Hindlimb muscle (tissue), 1 donor: Measurements from ENCODE around the gene RAB11FIP3. TPM values are rescaled to one million over a fixed set of nuclear protein-coding genes. Genes with fewer than 3 reads are reported as not detected.
"Not testable (repeated sequence)": the region's sequence is repeated elsewhere in the genome, so short reads cannot be mapped to it uniquely, and the experiment has no call there.

Experiments used
- DNase-seq: peaks from one replicate; pipeline ENCODE4 v3.0.0-alpha.2; 2013
- polyA plus RNA-seq: library from polyadenylated mRNA; unstranded; fragments of 120-200 nt; gene quantifications from one replicate; pipeline ENCODE4 v1.2.1, GENCODE V29; 2013; ENCODE audit not compliant: insufficient read length

Gene RAB11FIP3
- polyA plus RNA-seq, 1 donor = 30.0 TPM

- DNase-seq = not testable (repeated sequence)
Observed at GRCh38 chr16:467249-467871, 41.9 kb downstream of the RAB11FIP3 start.

- DNase-seq = no peak
Observed at GRCh38 chr16:468068-468821, 42.8 kb downstream of the RAB11FIP3 start.

- not testable (repeated sequence) for DNase-seq
Observed at GRCh38 chr16:469459-469858, 44.0 kb downstream of the RAB11FIP3 start.

GRCh38 chr16:470418-470817, 45.0 kb downstream of the RAB11FIP3 start:
- DNase-seq = no peak

GRCh38 chr16:471353-472198, 46.1 kb downstream of the RAB11FIP3 start:
- DNase-seq = no peak

- no peak for DNase-seq
Observed at GRCh38 chr16:472199-472504, 46.7 kb downstream of the RAB11FIP3 start.

GRCh38 chr16:473046-474043, 47.9 kb downstream of the RAB11FIP3 start:
- no peak for DNase-seq

- no peak for DNase-seq
Observed at GRCh38 chr16:474420-475122, 49.1 kb downstream of the RAB11FIP3 start.

GRCh38 chr16:476039-476438, 50.6 kb downstream of the RAB11FIP3 start:
- no peak for DNase-seq

- DNase-seq = no peak
Observed at GRCh38 chr16:477301-478157, 52.1 kb downstream of the RAB11FIP3 start.

- not testable (repeated sequence) for DNase-seq
Observed at GRCh38 chr16:478287-478686, 52.8 kb downstream of the RAB11FIP3 start.

GRCh38 chr16:482468-483185, 57.2 kb downstream of the RAB11FIP3 start:
- DNase-seq = no peak

GRCh38 chr16:483341-484075, 58.1 kb downstream of the RAB11FIP3 start:
- no peak for DNase-seq

- no peak for DNase-seq
Observed at GRCh38 chr16:489606-490005, 64.2 kb downstream of the RAB11FIP3 start.

- no peak for DNase-seq
Observed at GRCh38 chr16:490768-491167, 65.3 kb downstream of the RAB11FIP3 start.

GRCh38 chr16:491220-491919, 65.9 kb downstream of the RAB11FIP3 start:
- no peak for DNase-seq

GRCh38 chr16:492211-492875, 66.9 kb downstream of the RAB11FIP3 start:
- no peak for DNase-seq

- DNase-seq = not testable (repeated sequence)
Observed at GRCh38 chr16:494676-495075, 69.2 kb downstream of the RAB11FIP3 start.
